GM18868 (cell line): Measurements from ENCODE around the gene MPZL3.

ENCODE experiments used
- ATAC-seq: cut with Tn5 transposase; IDR thresholded peaks from one replicate; pipeline ENCODE4 v1.9.1; 2021; ENCODE audit warnings: mild to moderate bottlenecking, moderate library complexity; ENCODE audit not compliant: unreplicated experiment

MPZL3 gene

GRCh38 chr11:118264569-118265465 is 12.7 kb upstream of the MPZL3 start:
- no peak for ATAC-seq

- no peak for ATAC-seq
Observed at GRCh38 chr11:118263695-118264568, 11.8 kb upstream of the MPZL3 start, which contains the start of gene MPZL2. TSS of gene MPZL2 (minus strand) at chr11:118264297. CDS start at chr11:118264153, 144 bp downstream.

GRCh38 chr11:118263112-118263511 is 10.9 kb upstream of the MPZL3 start:
- no peak for ATAC-seq

GRCh38 chr11:118260353-118260752 is 8.2 kb upstream of the MPZL3 start:
- no peak for ATAC-seq

- ATAC-seq, result no peak
Observed at GRCh38 chr11:118259138-118259537, 7.0 kb upstream of the MPZL3 start.

GRCh38 chr11:118258410-118258809 is 6.2 kb upstream of the MPZL3 start:
- no peak for ATAC-seq

- ATAC-seq, result no peak
Observed at GRCh38 chr11:118252688-118253087, 523 bp upstream of the MPZL3 start.

GRCh38 chr11:118247041-118247440 is 5.1 kb downstream of the MPZL3 start:
- no peak for ATAC-seq

- ATAC-seq, result no peak
Observed at GRCh38 chr11:118245936-118246562, 6.1 kb downstream of the MPZL3 start.

GRCh38 chr11:118243993-118244762 is 8.0 kb downstream of the MPZL3 start:
- ATAC-seq, result no peak

GRCh38 chr11:118243161-118243560 is 9.0 kb downstream of the MPZL3 start:
- no peak for ATAC-seq

GRCh38 chr11:118241764-118242098 is 10.4 kb downstream of the MPZL3 start:
- no peak for ATAC-seq

GRCh38 chr11:118240999-118241763 is 11.0 kb downstream of the MPZL3 start:
- ATAC-seq, result peak; percentile 92

GRCh38 chr11:118239509-118240205 is 12.5 kb downstream of the MPZL3 start:
- ATAC-seq, result no peak

- no peak for ATAC-seq
Observed at GRCh38 chr11:118238929-118239328, 13.2 kb downstream of the MPZL3 start.

- no peak for ATAC-seq
Observed at GRCh38 chr11:118238421-118238820, 13.7 kb downstream of the MPZL3 start.

- no peak for ATAC-seq
Observed at GRCh38 chr11:118236170-118236569, 16.0 kb downstream of the MPZL3 start.

- no peak for ATAC-seq
Observed at GRCh38 chr11:118234833-118235232, 17.3 kb downstream of the MPZL3 start.

- no peak for ATAC-seq
Observed at GRCh38 chr11:118233850-118234249, 18.3 kb downstream of the MPZL3 start.
